ENCODE results near the gene SMC3. TPM values are rescaled to one million over a fixed set of nuclear protein-coding genes. Genes with fewer than 3 reads are reported as not detected.

Gene SMC3
- total and polyA plus RNA-seq, 2 of the 4 experiments (the other 2 are of a cell fraction) = 15.0 to 15.2 TPM

- 0 out of 2 replicates have a peak, but pooled peaks cover 2% of the 10 kb centered on the region for H3K9me3 ChIP-seq (ENCODE audit: control insufficient read depth, insufficient read depth, low read length)
- no peak overlapping the region for H3K18ac ChIP-seq (ENCODE audit: low read depth, low read length)
- H2BK120ac ChIP-seq (ENCODE audit: low read depth, low read length) = no peak overlapping the region
- no peak overlapping the region for H2AK9ac ChIP-seq (replicated peaks; ENCODE audit: low read depth, low read length, poor library complexity)
- no peak overlapping the region for H3K23ac ChIP-seq (ENCODE audit: low read depth, low read length)
- in situ Hi-C loops (cut with MboI; ENCODE audit: low sequenced_read_pairs) (no loop called here), dilution Hi-C loops (cut with HindIII; ENCODE audit: low sequenced_read_pairs, unreplicated experiment) (no loop called here), intact Hi-C loops (cut with micrococcal nuclease) (no loop called here)
- no peaks in the 10 kb centered on the region for H3K36me3 ChIP-seq (ENCODE audit: control insufficient read depth, insufficient read depth, low read length)
- H3K79me1 ChIP-seq (ENCODE audit: low read depth in 1 of 2, low read length in 2 of 2) = no peaks in the 10 kb centered on the region
- H3K9ac ChIP-seq (ENCODE audit: low read depth, low read length) = no peak overlapping the region
- CTCF ChIA-PET = interaction anchor here (1.0 kb wide), 1 partner anchor 19 kb away, joined by 4 read pairs; no protein-coding TSS in a partner anchor
- no peak overlapping the region for H3K56ac ChIP-seq (ENCODE audit: extremely low read depth, insufficient read depth, low read length)
- H4K20me1 ChIP-seq (ENCODE audit: insufficient read depth, low read length) = no peaks in the 10 kb centered on the region
- H3K4me3 ChIP-seq (ENCODE audit: insufficient read depth, low read depth, low read length) = no peak overlapping the region
- H4K8ac ChIP-seq (ENCODE audit: low read depth in 2 of 2, low read length in 2 of 2) = no peak overlapping the region
- peaks cover 4% of the 10 kb centered on the region; the same call in 1 of the 2 replicates for H3K4me1 ChIP-seq (ENCODE audit: control insufficient read depth, insufficient read depth, low read length)
- H3K4me2 ChIP-seq (ENCODE audit: low read depth, low read length) = no peak overlapping the region
- H2BK20ac ChIP-seq (ENCODE audit: low read depth, low read length) = no peak overlapping the region
- H2AK5ac ChIP-seq (ENCODE audit: low read depth, low read length) = no peak overlapping the region
- TF ChIP-seq RCOR1 (IDR thresholded peaks at IDR 0.05; ENCODE audit: insufficient replicate concordance, low read length) = no peak
- no peak for TF ChIP-seq MAZ (IDR thresholded peaks at IDR 0.05; ENCODE audit: borderline replicate concordance, low read depth, low read length)
- TF ChIP-seq, protein P1, sequence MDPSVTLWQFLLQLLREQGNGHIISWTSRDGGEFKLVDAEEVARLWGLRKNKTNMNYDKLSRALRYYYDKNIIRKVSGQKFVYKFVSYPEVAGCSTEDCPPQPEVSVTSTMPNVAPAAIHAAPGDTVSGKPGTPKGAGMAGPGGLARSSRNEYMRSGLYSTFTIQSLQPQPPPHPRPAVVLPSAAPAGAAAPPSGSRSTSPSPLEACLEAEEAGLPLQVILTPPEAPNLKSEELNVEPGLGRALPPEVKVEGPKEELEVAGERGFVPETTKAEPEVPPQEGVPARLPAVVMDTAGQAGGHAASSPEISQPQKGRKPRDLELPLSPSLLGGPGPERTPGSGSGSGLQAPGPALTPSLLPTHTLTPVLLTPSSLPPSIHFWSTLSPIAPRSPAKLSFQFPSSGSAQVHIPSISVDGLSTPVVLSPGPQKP (IDR thresholded peaks at IDR 0.05; ENCODE audit: borderline replicate concordance, low read depth, low read length) = no peak
- TF ChIP-seq MAFK (IDR thresholded peaks at IDR 0.05; ENCODE audit: low read depth, low read length) = no peak
- no peak for TF ChIP-seq RAD21 (IDR thresholded peaks at IDR 0.05; ENCODE audit: low read length)
- TF ChIP-seq MXI1 (IDR thresholded peaks at IDR 0.05; ENCODE audit: borderline replicate concordance, low read depth, low read length) = no peak
- TF ChIP-seq, protein P2, sequence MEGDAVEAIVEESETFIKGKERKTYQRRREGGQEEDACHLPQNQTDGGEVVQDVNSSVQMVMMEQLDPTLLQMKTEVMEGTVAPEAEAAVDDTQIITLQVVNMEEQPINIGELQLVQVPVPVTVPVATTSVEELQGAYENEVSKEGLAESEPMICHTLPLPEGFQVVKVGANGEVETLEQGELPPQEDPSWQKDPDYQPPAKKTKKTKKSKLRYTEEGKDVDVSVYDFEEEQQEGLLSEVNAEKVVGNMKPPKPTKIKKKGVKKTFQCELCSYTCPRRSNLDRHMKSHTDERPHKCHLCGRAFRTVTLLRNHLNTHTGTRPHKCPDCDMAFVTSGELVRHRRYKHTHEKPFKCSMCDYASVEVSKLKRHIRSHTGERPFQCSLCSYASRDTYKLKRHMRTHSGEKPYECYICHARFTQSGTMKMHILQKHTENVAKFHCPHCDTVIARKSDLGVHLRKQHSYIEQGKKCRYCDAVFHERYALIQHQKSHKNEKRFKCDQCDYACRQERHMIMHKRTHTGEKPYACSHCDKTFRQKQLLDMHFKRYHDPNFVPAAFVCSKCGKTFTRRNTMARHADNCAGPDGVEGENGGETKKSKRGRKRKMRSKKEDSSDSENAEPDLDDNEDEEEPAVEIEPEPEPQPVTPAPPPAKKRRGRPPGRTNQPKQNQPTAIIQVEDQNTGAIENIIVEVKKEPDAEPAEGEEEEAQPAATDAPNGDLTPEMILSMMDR (conservative IDR thresholded peaks at IDR 0.05; ENCODE audit: low read depth, low read length) = no peak
- TF ChIP-seq RFX5 (IDR thresholded peaks at IDR 0.05; ENCODE audit: low read depth, low read length) = no peak
- TF ChIP-seq FOS (IDR thresholded peaks at IDR 0.05; ENCODE audit: low read depth, low read length) = no peak
- TF ChIP-seq BHLHE40 (IDR thresholded peaks at IDR 0.05; ENCODE audit: low read depth, low read length) = no peak
- no peak overlapping the region for H3K27ac ChIP-seq (ENCODE audit: insufficient read depth, low read length)
- no peak overlapping the region for H3K4ac ChIP-seq (ENCODE audit: low read depth, low read length)
- no TSS peak for BruUV-seq (replicated peaks)
- POLR2A ChIA-PET (ENCODE audit: unreplicated experiment) = no interaction called here
- no peak for ATAC-seq (ENCODE audit: low read depth)
- H3K9me1 ChIP-seq (ENCODE audit: insufficient read depth, low read length) = no peaks in the 10 kb centered on the region
- DNase-seq = no peak
- H2BK5ac ChIP-seq (ENCODE audit: low read depth, low read length, poor library complexity, severe bottlenecking) = no peak overlapping the region
- no peak overlapping the region for H2AFZ ChIP-seq (replicated peaks; ENCODE audit: low read length, poor library complexity)
- H3K14ac ChIP-seq (replicated peaks; ENCODE audit: low read depth, low read length) = no peak overlapping the region
- no peak overlapping the region for H4K91ac ChIP-seq (ENCODE audit: insufficient read depth, low read depth, low read length)
- 83% methylated on average over 1 of the region's 3 CpGs; no CpG with 5 or more reads in 1 of the 2 experiments for WGBS, 2 experiments (ENCODE audit: extremely low coverage in 2 of 2, insufficient read length in 1 of 2)
- no peak overlapping the region for H4K5ac ChIP-seq (ENCODE audit: low read depth, low read length)
- H3K27me3 ChIP-seq (ENCODE audit: control insufficient read depth, insufficient read depth, low read length) = peaks cover 20% of the 10 kb centered on the region
- no peak overlapping the region for H2BK15ac ChIP-seq (ENCODE audit: low read depth, low read length)
Observed at GRCh38 chr10:110638319-110638718, 70.8 kb downstream of the SMC3 start.
